ENCODE results near the gene AP1G1. TPM values are rescaled to one million over a fixed set of nuclear protein-coding genes. Genes with fewer than 3 reads are reported as not detected.
"Not testable (repeated sequence)": the region's sequence is repeated elsewhere in the genome, so short reads cannot be mapped to it uniquely, and the experiment has no call there.

The AP1G1 gene
- total and polyA plus RNA-seq, 2 donors (not counting 1 experiment from before 2014, with no cell fraction given): 55.5 to 102 TPM

DNA sequence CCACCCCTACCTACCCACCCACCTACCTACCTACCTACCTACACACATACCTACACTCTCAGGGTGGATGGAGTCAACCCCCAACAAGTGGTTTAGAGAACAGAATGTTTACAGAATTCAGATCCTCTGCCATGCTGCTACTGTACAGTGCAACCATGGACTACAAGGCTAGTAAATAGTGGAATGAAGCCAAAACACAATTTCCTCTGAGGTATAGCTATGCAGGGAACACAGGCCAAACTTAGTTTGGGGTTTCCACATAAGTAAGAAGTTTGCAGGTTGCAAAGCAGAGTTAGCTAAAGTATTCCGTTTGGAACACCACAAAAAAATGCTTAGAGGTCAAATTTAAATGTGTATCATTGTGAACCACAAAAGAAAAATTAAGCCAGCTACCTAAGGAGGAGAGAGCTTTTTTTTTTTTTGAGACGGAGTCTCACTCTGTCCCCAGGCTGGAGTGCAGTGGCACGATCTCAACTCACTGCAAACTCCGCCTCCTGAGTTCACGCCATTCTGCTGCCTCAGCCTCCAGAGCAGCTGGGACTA is 2.7 kb upstream of the AP1G1 start:
- peaks cover 23% of the 10 kb centered on the region for H3K79me2 ChIP-seq (ENCODE audit: control insufficient read depth, insufficient read depth, low read length)
- no peak overlapping the region for H3K4me2 ChIP-seq (ENCODE audit: extremely low read depth, insufficient read depth, low read length)
- no peaks in the 10 kb centered on the region for H3K27me3 ChIP-seq (ENCODE audit: control insufficient read depth, insufficient read depth, low read length)
- no peak overlapping the region for H3K4me3 ChIP-seq (replicated peaks in 1 of 4; ENCODE audit: control extremely low read depth in 1 of 4, insufficient read depth in 1 of 4, low read depth in 3 of 4, low read length in 4 of 4)
- TF ChIP-seq EZH2 (IDR thresholded peaks at IDR 0.05; ENCODE audit: low read length, missing control alignments): no peak
- TF ChIP-seq, protein P1, sequence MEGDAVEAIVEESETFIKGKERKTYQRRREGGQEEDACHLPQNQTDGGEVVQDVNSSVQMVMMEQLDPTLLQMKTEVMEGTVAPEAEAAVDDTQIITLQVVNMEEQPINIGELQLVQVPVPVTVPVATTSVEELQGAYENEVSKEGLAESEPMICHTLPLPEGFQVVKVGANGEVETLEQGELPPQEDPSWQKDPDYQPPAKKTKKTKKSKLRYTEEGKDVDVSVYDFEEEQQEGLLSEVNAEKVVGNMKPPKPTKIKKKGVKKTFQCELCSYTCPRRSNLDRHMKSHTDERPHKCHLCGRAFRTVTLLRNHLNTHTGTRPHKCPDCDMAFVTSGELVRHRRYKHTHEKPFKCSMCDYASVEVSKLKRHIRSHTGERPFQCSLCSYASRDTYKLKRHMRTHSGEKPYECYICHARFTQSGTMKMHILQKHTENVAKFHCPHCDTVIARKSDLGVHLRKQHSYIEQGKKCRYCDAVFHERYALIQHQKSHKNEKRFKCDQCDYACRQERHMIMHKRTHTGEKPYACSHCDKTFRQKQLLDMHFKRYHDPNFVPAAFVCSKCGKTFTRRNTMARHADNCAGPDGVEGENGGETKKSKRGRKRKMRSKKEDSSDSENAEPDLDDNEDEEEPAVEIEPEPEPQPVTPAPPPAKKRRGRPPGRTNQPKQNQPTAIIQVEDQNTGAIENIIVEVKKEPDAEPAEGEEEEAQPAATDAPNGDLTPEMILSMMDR (conservative IDR thresholded peaks at IDR 0.05 in 1 of 2, IDR thresholded peaks at IDR 0.05 in 1 of 2; ENCODE audit: low read depth in 1 of 2, low read length in 2 of 2): no peak
- DNase-seq (ENCODE audit: low read depth in 2 of 2): peak in 1 of 2 donors; percentile 14
- H3K9me3 ChIP-seq (ENCODE audit: control insufficient read depth, insufficient read depth, low read depth, low read length): no peaks in the 10 kb centered on the region
- no peaks in the 10 kb centered on the region for H4K20me1 ChIP-seq (ENCODE audit: control insufficient read depth, extremely low read depth, insufficient read depth, low read length)
- H2AFZ ChIP-seq (ENCODE audit: low read length): no peak overlapping the region
- no peaks in the 10 kb centered on the region for H3K36me3 ChIP-seq (ENCODE audit: control insufficient read depth, insufficient read depth, low read length)
- no peaks in the 10 kb centered on the region for H3K4me1 ChIP-seq (ENCODE audit: control insufficient read depth, extremely low read depth, insufficient read depth, low read length)
- H3K9ac ChIP-seq (ENCODE audit: insufficient read depth, low read length): no peak overlapping the region
- no peak overlapping the region for H3K27ac ChIP-seq (ENCODE audit: insufficient read depth, low read length)

DNA sequence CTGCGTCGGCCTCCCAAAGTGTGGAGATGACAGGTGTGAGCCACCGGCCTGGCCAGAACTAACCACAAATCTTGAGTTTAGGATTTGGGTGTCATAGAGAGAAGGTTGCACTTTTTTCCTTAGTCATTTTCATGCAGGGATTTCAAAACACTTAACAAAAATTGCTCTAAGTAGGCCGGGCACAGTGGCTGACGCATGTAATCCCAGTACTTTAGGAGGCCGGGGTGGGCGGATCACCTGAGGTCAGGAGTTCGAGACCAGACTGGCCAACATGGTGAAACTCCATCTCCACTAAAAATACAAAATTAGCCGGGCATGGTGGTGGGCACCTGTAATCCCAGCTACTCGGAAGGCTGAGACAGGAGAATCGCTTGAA is 1.5 kb upstream of the AP1G1 start:
- DNase-seq (ENCODE audit: low read depth in 2 of 2); H3K4me3 ChIP-seq (replicated peaks in 1 of 4; ENCODE audit: control extremely low read depth in 1 of 4, insufficient read depth in 1 of 4, low read depth in 3 of 4, low read length in 4 of 4); H3K4me1 ChIP-seq (ENCODE audit: control insufficient read depth, extremely low read depth, insufficient read depth, low read length); H3K36me3 ChIP-seq (ENCODE audit: control insufficient read depth, insufficient read depth, low read length); H4K20me1 ChIP-seq (ENCODE audit: control insufficient read depth, extremely low read depth, insufficient read depth, low read length); H2AFZ ChIP-seq (ENCODE audit: low read length); H3K9ac ChIP-seq (ENCODE audit: insufficient read depth, low read length); H3K9me3 ChIP-seq (ENCODE audit: control insufficient read depth, insufficient read depth, low read depth, low read length); H3K27me3 ChIP-seq (ENCODE audit: control insufficient read depth, insufficient read depth, low read length); H3K4me2 ChIP-seq (ENCODE audit: extremely low read depth, insufficient read depth, low read length): not testable (repeated sequence)
- Histone ChIP-seq H3K27ac (ENCODE audit: insufficient read depth, low read length) (peak overlapping the region; percentile 100), H3K79me2 (ENCODE audit: control insufficient read depth, insufficient read depth, low read length) (peaks cover 34% of the 10 kb centered on the region)

GRCh38 chr16:71807905-71808592 is 585 bp downstream of the AP1G1 start:
- H2AFZ ChIP-seq (ENCODE audit: low read length): no peak overlapping the region
- TF ChIP-seq EZH2 (IDR thresholded peaks at IDR 0.05; ENCODE audit: low read length, missing control alignments): no peak
- TF ChIP-seq, protein P1 (conservative IDR thresholded peaks at IDR 0.05 in 1 of 2, IDR thresholded peaks at IDR 0.05 in 1 of 2; ENCODE audit: low read depth in 1 of 2, low read length in 2 of 2): no peak
- H3K36me3 ChIP-seq (ENCODE audit: control insufficient read depth, insufficient read depth, low read length): no peaks in the 10 kb centered on the region
- peak overlapping the region; percentile 98 for H3K9ac ChIP-seq (ENCODE audit: insufficient read depth, low read length)
- H3K27me3 ChIP-seq (ENCODE audit: control insufficient read depth, insufficient read depth, low read length): no peaks in the 10 kb centered on the region
- no peaks in the 10 kb centered on the region for H4K20me1 ChIP-seq (ENCODE audit: control insufficient read depth, extremely low read depth, insufficient read depth, low read length)
- H3K4me3 ChIP-seq (replicated peaks in 1 of 4; ENCODE audit: control extremely low read depth in 1 of 4, insufficient read depth in 1 of 4, low read depth in 3 of 4, low read length in 4 of 4): peak overlapping the region; percentile 54 to 86 (median 80)
- no peaks in the 10 kb centered on the region for H3K9me3 ChIP-seq (ENCODE audit: control insufficient read depth, insufficient read depth, low read depth, low read length)
- peak; percentile 12 to 38 for DNase-seq (ENCODE audit: low read depth in 2 of 2)
- peaks cover 51% of the 10 kb centered on the region for H3K79me2 ChIP-seq (ENCODE audit: control insufficient read depth, insufficient read depth, low read length)
- peak overlapping the region; percentile 100 for H3K27ac ChIP-seq (ENCODE audit: insufficient read depth, low read length)
- H3K4me2 ChIP-seq (ENCODE audit: extremely low read depth, insufficient read depth, low read length): peak overlapping the region; percentile 81
- H3K4me1 ChIP-seq (ENCODE audit: control insufficient read depth, extremely low read depth, insufficient read depth, low read length): no peaks in the 10 kb centered on the region
